PC-3 (cell line): ENCODE data around the gene CALML4. TPM values are rescaled to one million over a fixed set of nuclear protein-coding genes. Genes with fewer than 3 reads are reported as not detected.
"Not testable (repeated sequence)": the region's sequence is repeated elsewhere in the genome, so short reads cannot be mapped to it uniquely, and the experiment has no call there.

Experiments used
- ATAC-seq: fragments of 200-7000 bp; cut with Tn5 transposase; 2 replicates; pipeline ENCODE4 v1.9.1; 2020; ENCODE audit warnings: mild to moderate bottlenecking, moderate library complexity
- BruUV-seq: library from RNA; stranded (reverse); fragments of 400-500 nt; replicated peaks from 2 replicates; lab custom pipeline; 2021; lab: Mats Ljungman, UMichigan
- CTCF ChIA-PET: fragments of 300-600 bp; sonication (Branson Sonifier 250); formaldehyde crosslinking; loops from one replicate; lab custom pipeline; 2022; ENCODE audit warnings: antibody characterized with exemption; lab: Charles Lee
- POLR2A ChIA-PET: fragments of 300-600 bp; sonication (Branson Sonifier 250); formaldehyde crosslinking; loops from one replicate; lab custom pipeline; 2022; ENCODE audit warnings: antibody characterized with exemption; ENCODE audit not compliant: unreplicated experiment; lab: Charles Lee
- DNase-seq: peaks from one replicate; pipeline ENCODE4 v3.0.0-alpha.2; 2015
- H2AFZ ChIP-seq: fragments of 300-600 bp; sonication (generic); 2 replicates; pipeline ENCODE4 v1.6.0; 2016; ENCODE audit warnings: antibody characterized with exemption, low read length
- H3F3A ChIP-seq: fragments of 300-600 bp; sonication (generic); one replicate; pipeline ENCODE4 v1.6.0; 2017; ENCODE audit warnings: antibody characterized with exemption, low read length, control low read depth, mild to moderate bottlenecking; ENCODE audit not compliant: unreplicated experiment
- H3K27ac ChIP-seq: fragments of 300-600 bp; sonication (generic); 2 replicates; pipeline ENCODE4 v1.5.1; 2016; ENCODE audit warnings: mild to moderate bottlenecking, low read length
- H3K27me3 ChIP-seq: fragments of 300-600 bp; sonication (generic); 2 replicates; pipeline ENCODE4 v1.6.1; 2016; ENCODE audit warnings: low read length, mixed read lengths
- H3K36me3 ChIP-seq: fragments of 300-600 bp; sonication (generic); 2 replicates; pipeline ENCODE4 v1.6.1; 2016; ENCODE audit warnings: low read depth, mixed run types, low read length, mixed read lengths
- H3K4me1 ChIP-seq: fragments of 300-600 bp; sonication (generic); 2 replicates; pipeline ENCODE4 v1.5.1; 2016; ENCODE audit warnings: low read length; ENCODE audit not compliant: insufficient read depth
- H3K4me2 ChIP-seq: fragments of 300-600 bp; sonication (generic); 2 replicates; pipeline ENCODE4 v1.6.0; 2016; ENCODE audit warnings: low read length
- H3K4me3 ChIP-seq: fragments of 300-600 bp; sonication (generic); 2 replicates; pipeline ENCODE4 v1.5.1; 2016; ENCODE audit warnings: mild to moderate bottlenecking, low read length, mixed read lengths
- H3K79me2 ChIP-seq: fragments of 300-600 bp; sonication (generic); 2 replicates; pipeline ENCODE4 v1.6.1; 2017; ENCODE audit warnings: low read length, mixed read lengths
- H3K9ac ChIP-seq: fragments of 300-600 bp; sonication (generic); 2 replicates; pipeline ENCODE4 v1.6.0; 2016; ENCODE audit warnings: mild to moderate bottlenecking, low read length
- H3K9me2 ChIP-seq: fragments of 300-600 bp; sonication (generic); replicated peaks from 2 replicates; pipeline ENCODE4 v1.6.1; 2016; ENCODE audit warnings: mixed run types, low read length, mixed read lengths
- H3K9me3 ChIP-seq: fragments of 300-600 bp; sonication (generic); 2 replicates; pipeline ENCODE4 v1.6.1; 2016; ENCODE audit warnings: low read length, mixed read lengths
- H4K20me1 ChIP-seq: fragments of 300-600 bp; sonication (generic); 2 replicates; pipeline ENCODE4 v1.6.1; 2016; ENCODE audit warnings: low read length, mixed read lengths
- CTCF ChIP-seq: fragments of 300-600 bp; sonication (generic); conservative IDR thresholded peaks from 2 replicates; pipeline ENCODE4 v1.5.1; 2017; ENCODE audit warnings: antibody characterized with exemption, low read depth, mild to moderate bottlenecking, low read length
- EZH2 ChIP-seq: fragments of 300-600 bp; sonication (generic); IDR thresholded peaks from one replicate; pipeline ENCODE4 v1.6.1; 2017; ENCODE audit warnings: antibody characterized with exemption, mild to moderate bottlenecking, low read length; ENCODE audit not compliant: unreplicated experiment
- EZH2phosphoT487 ChIP-seq: fragments of 300-600 bp; sonication (generic); IDR thresholded peaks from 2 replicates; pipeline ENCODE4 v1.6.1; 2018; ENCODE audit warnings: mild to moderate bottlenecking, antibody characterized with exemption, low read length, borderline replicate concordance
- intact Hi-C: fragments of 100-400 bp; cut with micrococcal nuclease; formaldehyde crosslinking; loops from 2 replicates; pipeline ENCODE4 v1.9.0; 2023
- total RNA-seq: library from RNA; depleted of rRNA; stranded (reverse); fragments of >200 nt; gene quantifications from 2 replicates; pipeline ENCODE4 v1.2.3, GENCODE V29; 2014

Gene CALML4
- total RNA-seq, 1 experiment from 2014 or later: 4.8 TPM

GRCh38 chr15:68228143-68228970, 23.2 kb upstream of the CALML4 start:
- ATAC-seq: peak; percentile 2; the same call in 1 of the 2 replicates
- BruUV-seq: TSS peak; percentile 50
- intact Hi-C loops: no loop called here

DNA sequence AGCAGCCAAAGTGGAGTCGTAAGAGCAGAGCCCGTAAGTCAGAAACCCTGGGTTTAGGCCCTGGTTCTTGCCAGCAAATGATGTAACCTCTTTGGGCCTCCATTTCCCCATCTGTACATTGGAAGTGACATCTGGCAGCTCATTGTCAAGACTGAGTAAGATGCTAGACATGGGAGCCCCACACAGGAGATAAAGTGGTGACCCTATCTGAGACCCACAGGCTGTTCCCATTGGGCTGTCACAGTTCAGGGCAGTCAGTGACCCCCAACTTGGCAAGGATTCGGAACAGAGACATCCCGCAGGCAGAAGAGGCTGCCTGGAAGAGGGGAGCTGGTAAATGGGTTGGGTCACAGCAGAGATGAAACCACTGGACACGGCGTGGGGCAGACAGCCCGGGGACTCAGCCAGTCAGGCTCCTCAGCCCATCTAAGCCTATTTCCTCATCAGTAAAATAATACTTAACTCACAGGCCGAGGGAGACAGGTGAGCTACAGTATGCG, 22.6 kb upstream of the CALML4 start:
- H3K79me2 ChIP-seq: peaks cover 65% of the 10 kb centered on the region
- H3K9me2 ChIP-seq: no peaks in the 10 kb centered on the region
- no peaks in the 10 kb centered on the region for H3K9me3 ChIP-seq
- BruUV-seq: no TSS peak
- TF ChIP-seq EZH2phosphoT487 (no peak), EZH2 (no peak), CTCF (no peak)
- H4K20me1 ChIP-seq: 0 out of 2 replicates have a peak, but pooled peaks cover 19% of the 10 kb centered on the region
- ATAC-seq: no peak
- no peaks in the 10 kb centered on the region for H3K27me3 ChIP-seq
- no peaks in the 10 kb centered on the region for H3F3A ChIP-seq
- H3K4me1 ChIP-seq: peaks cover 16% of the 10 kb centered on the region
- no peak overlapping the region for H3K27ac ChIP-seq
- CTCF ChIA-PET: no interaction called here
- H2AFZ ChIP-seq: no peak overlapping the region
- H3K9ac ChIP-seq: peak overlapping the region; percentile 98; the same call in 1 of the 2 replicates
- DNase-seq: no peak
- no peaks in the 10 kb centered on the region for H3K36me3 ChIP-seq
- H3K4me3 ChIP-seq: peak overlapping the region; percentile 90
- POLR2A ChIA-PET: no interaction called here
- peak overlapping the region; percentile 93 for H3K4me2 ChIP-seq
- intact Hi-C loops: no loop called here

More at GRCh38 chr15:68228143-68228970, 23.2 kb upstream of the CALML4 start:
- no peaks in the 10 kb centered on the region for H3K9me3 ChIP-seq
- ChIA-PET CTCF (no interaction called here), POLR2A (no interaction called here)
- no peaks in the 10 kb centered on the region for H3K36me3 ChIP-seq
- no peaks in the 10 kb centered on the region for H3F3A ChIP-seq
- H3K27ac ChIP-seq: peak overlapping the region; percentile 61
- no peaks in the 10 kb centered on the region for H3K9me2 ChIP-seq
- H3K79me2 ChIP-seq: peaks cover 60% of the 10 kb centered on the region
- peak overlapping the region; percentile 98 for H3K9ac ChIP-seq
- TF ChIP-seq EZH2: no peak
- TF ChIP-seq EZH2phosphoT487: no peak
- no peak for TF ChIP-seq CTCF
- peak overlapping the region; percentile 90 for H3K4me3 ChIP-seq
- no peaks in the 10 kb centered on the region for H3K27me3 ChIP-seq
- H3K4me2 ChIP-seq: peak overlapping the region; percentile 93
- peaks cover 16% of the 10 kb centered on the region for H3K4me1 ChIP-seq
- peak; percentile 9 for DNase-seq
- H2AFZ ChIP-seq: peak overlapping the region; percentile 76
- H4K20me1 ChIP-seq: 0 out of 2 replicates have a peak, but pooled peaks cover 19% of the 10 kb centered on the region

- H3K4me3 ChIP-seq, H3K9me2 ChIP-seq, H3K9ac ChIP-seq, CTCF ChIA-PET, DNase-seq, H2AFZ ChIP-seq, H3F3A ChIP-seq, H3K4me2 ChIP-seq, H3K27me3 ChIP-seq, H3K9me3 ChIP-seq, POLR2A ChIA-PET, H3K27ac ChIP-seq, BruUV-seq, H3K36me3 ChIP-seq, intact Hi-C loops, ATAC-seq: not testable (repeated sequence)
- Histone ChIP-seq H3K79me2 (peaks cover 68% of the 10 kb centered on the region), H4K20me1 (0 out of 2 replicates have a peak, but pooled peaks cover 19% of the 10 kb centered on the region), H3K4me1 (peaks cover 16% of the 10 kb centered on the region)
Measured at GRCh38 chr15:68225442-68225841, 20.3 kb upstream of the CALML4 start.
